Loucy (cell line): Measurements from ENCODE around the gene SLC20A1.
A peak's percentile ranks its signal among the peaks of the same experiment; 100 is the strongest.

Experiments
- H2AFZ ChIP-seq: fragments of 200-600 bp; sonication (generic); 2 replicates; pipeline ENCODE4 v1.6.0; 2016; ENCODE audit warnings: antibody characterized with exemption, mild to moderate bottlenecking, low read length, moderate library complexity
- H3F3A ChIP-seq: fragments of 200-600 bp; 2 replicates; pipeline ENCODE4 v1.6.0; 2016; ENCODE audit warnings: antibody characterized with exemption, low read depth, mild to moderate bottlenecking
- H3K27me3 ChIP-seq: fragments of 200-600 bp; sonication (generic); 2 replicates; pipeline ENCODE4 v1.6.1; 2014; ENCODE audit warnings: low read length, mild to moderate bottlenecking; ENCODE audit not compliant: insufficient read depth, poor library complexity, severe bottlenecking
- H3K36me3 ChIP-seq: fragments of 200-600 bp; sonication (generic); 2 replicates; pipeline ENCODE4 v1.6.1; 2016; ENCODE audit warnings: low read length; ENCODE audit not compliant: insufficient read depth
- H3K4me1 ChIP-seq: fragments of 200-600 bp; sonication (generic); 2 replicates; pipeline ENCODE4 v1.5.1; 2014; ENCODE audit warnings: low read length, mild to moderate bottlenecking; ENCODE audit not compliant: insufficient read depth, poor library complexity, severe bottlenecking
- H3K4me2 ChIP-seq: fragments of 200-600 bp; sonication (generic); 2 replicates; pipeline ENCODE4 v1.6.0; 2014; ENCODE audit warnings: antibody characterized with exemption, low read length, low read depth, mild to moderate bottlenecking; ENCODE audit not compliant: poor library complexity, severe bottlenecking
- H3K4me3 ChIP-seq: fragments of 200-600 bp; sonication (generic); 2 replicates; pipeline ENCODE4 v1.5.1; 2014; ENCODE audit warnings: low read length, mild to moderate bottlenecking, mixed read lengths; ENCODE audit not compliant: poor library complexity, severe bottlenecking
- H3K79me2 ChIP-seq: fragments of 200-600 bp; sonication (generic); 2 replicates; pipeline ENCODE4 v1.6.1; 2014; ENCODE audit warnings: low read length; ENCODE audit not compliant: insufficient read depth
- H3K9ac ChIP-seq: fragments of 200-600 bp; sonication (generic); 2 replicates; pipeline ENCODE4 v1.6.0; 2014; ENCODE audit warnings: mild to moderate bottlenecking, low read depth, low read length, moderate library complexity; ENCODE audit not compliant: poor library complexity, severe bottlenecking
- H3K9me2 ChIP-seq: fragments of 200-600 bp; sonication (generic); replicated peaks from 2 replicates; pipeline ENCODE4 v1.6.1; 2016; ENCODE audit warnings: low read depth, low read length, mixed read lengths
- H3K9me3 ChIP-seq: fragments of 200-600 bp; sonication (generic); 2 replicates; pipeline ENCODE4 v1.6.1; 2014; ENCODE audit warnings: mild to moderate bottlenecking, antibody characterized with exemption, low read length, low read depth; ENCODE audit not compliant: insufficient read depth
- H4K20me1 ChIP-seq: fragments of 200-600 bp; sonication (generic); 2 replicates; pipeline ENCODE4 v1.6.0; 2014; ENCODE audit warnings: antibody characterized with exemption, low read length, mild to moderate bottlenecking; ENCODE audit not compliant: insufficient read depth, poor library complexity, severe bottlenecking
- CTCF ChIP-seq: fragments of 200-600 bp; sonication (generic); conservative IDR thresholded peaks from 2 replicates; pipeline ENCODE4 v1.5.1; 2014; ENCODE audit warnings: mild to moderate bottlenecking, antibody characterized with exemption, low read length
- EZH2phosphoT487 ChIP-seq: fragments of 200-600 bp; IDR thresholded peaks from 2 replicates; pipeline ENCODE4 v1.6.1; 2018; ENCODE audit warnings: antibody characterized with exemption, mild to moderate bottlenecking, moderate library complexity, borderline replicate concordance

Gene SLC20A1

GRCh38 chr2:112692918-112693317 lies 47.2 kb downstream of the SLC20A1 start:
- H3K9me2 ChIP-seq: no peaks in the 10 kb centered on the region
- no peaks in the 10 kb centered on the region for H3K36me3 ChIP-seq
- H3K79me2 ChIP-seq: no peaks in the 10 kb centered on the region
- TF ChIP-seq CTCF (no peak), EZH2phosphoT487 (no peak)
- no peaks in the 10 kb centered on the region for H3K9me3 ChIP-seq
- peak overlapping the region; percentile 8 for H3K4me3 ChIP-seq
- no peaks in the 10 kb centered on the region for H4K20me1 ChIP-seq
- no peaks in the 10 kb centered on the region for H3K27me3 ChIP-seq
- H3K4me1 ChIP-seq: peaks cover 27% of the 10 kb centered on the region
- no peak overlapping the region for H2AFZ ChIP-seq
- H3K9ac ChIP-seq: peak overlapping the region; percentile 79
- H3K4me2 ChIP-seq: peak overlapping the region; percentile 23
- H3F3A ChIP-seq: no peaks in the 10 kb centered on the region

- H2AFZ ChIP-seq: no peak overlapping the region
- peak overlapping the region; percentile 79 for H3K9ac ChIP-seq
These were observed 47.9 kb downstream of the SLC20A1 start for GRCh38 chr2:112693596-112693995.

GRCh38 chr2:112694182-112694581 lies 48.4 kb downstream of the SLC20A1 start:
- Histone ChIP-seq H3K9ac (no peak overlapping the region), H3K9me3 (no peaks in the 10 kb centered on the region), H3K4me3 (no peak overlapping the region), H3K79me2 (no peaks in the 10 kb centered on the region), H3K4me2 (no peak overlapping the region), H3K27me3 (no peaks in the 10 kb centered on the region), H4K20me1 (no peaks in the 10 kb centered on the region), H3K9me2 (no peaks in the 10 kb centered on the region), H3F3A (no peaks in the 10 kb centered on the region), H2AFZ (no peak overlapping the region), H3K4me1 (peaks cover 27% of the 10 kb centered on the region), H3K36me3 (no peaks in the 10 kb centered on the region)
- TF ChIP-seq CTCF (no peak), EZH2phosphoT487 (no peak)

More at GRCh38 chr2:112693596-112693995, 47.9 kb downstream of the SLC20A1 start:
- Histone ChIP-seq H3K4me1 (peaks cover 27% of the 10 kb centered on the region), H3K4me2 (no peak overlapping the region), H3K79me2 (no peaks in the 10 kb centered on the region), H3K4me3 (no peak overlapping the region), H3K27me3 (no peaks in the 10 kb centered on the region), H3K9me3 (no peaks in the 10 kb centered on the region), H3K9me2 (no peaks in the 10 kb centered on the region), H4K20me1 (no peaks in the 10 kb centered on the region), H3K36me3 (no peaks in the 10 kb centered on the region), H3F3A (no peaks in the 10 kb centered on the region)
- TF ChIP-seq CTCF (no peak), EZH2phosphoT487 (no peak)
